ENCODE measurements around the gene CRIM1.

Gene CRIM1

DNA sequence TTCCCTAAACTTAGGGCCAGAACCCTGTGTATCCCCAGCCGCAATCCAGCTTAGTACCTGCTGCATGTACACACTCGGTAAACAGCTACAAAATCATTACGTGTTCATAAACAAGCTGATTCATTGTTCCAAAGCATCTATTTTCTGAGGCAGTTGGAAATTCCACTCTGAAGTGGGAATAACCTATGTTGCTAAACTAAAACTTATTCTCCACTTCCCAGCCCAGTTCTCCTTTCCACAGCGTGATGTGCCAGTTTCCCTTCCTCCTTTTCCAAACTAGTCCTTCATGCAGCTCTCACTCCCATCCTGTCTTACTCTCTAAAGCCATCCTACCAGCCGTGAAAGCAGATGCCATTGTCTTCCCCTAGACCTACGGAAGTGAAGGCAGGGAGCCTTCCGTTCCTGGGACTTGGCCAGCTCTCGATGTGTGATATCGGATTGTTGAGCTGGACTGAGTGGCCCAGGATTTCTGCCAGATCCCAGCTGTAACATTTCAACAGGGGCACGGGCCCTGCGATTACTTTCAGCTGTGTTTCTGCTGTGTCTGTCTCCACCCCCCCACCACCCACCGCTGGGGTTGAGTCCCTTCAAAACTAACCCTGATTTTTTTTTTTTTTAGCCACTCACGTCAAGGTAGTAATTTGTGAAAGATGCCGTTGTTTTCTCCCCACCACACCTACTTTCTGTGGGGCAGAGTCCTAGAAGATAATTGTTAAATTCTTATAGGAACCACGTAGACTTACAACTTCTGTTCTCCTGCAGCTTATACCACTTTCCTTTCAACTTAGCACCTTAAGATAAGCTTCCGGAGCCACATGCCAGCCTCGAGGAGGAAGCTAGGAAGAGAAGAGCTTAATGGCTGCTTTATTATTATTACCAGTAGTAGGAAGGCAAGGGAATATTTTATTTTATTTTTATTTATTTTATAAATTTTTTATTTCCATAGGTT is 100.9 kb downstream of the CRIM1 start:
- Histone ChIP-seq H3K36me3 (ENCODE audit: control insufficient read depth, insufficient read depth, low read length) (no peaks in the 10 kb centered on the region), H3K9ac (ENCODE audit: low read length) (peak overlapping the region; percentile 30), H3K27me3 (ENCODE audit: control insufficient read depth, insufficient read depth, low read length) (no peaks in the 10 kb centered on the region), H3K4me1 (ENCODE audit: control insufficient read depth, insufficient read depth, low read length) (peaks cover 21% of the 10 kb centered on the region), H3K4me3 (ENCODE audit: low read length) (no peak overlapping the region), H3K9me3 (ENCODE audit: control insufficient read depth, low read length) (no peaks in the 10 kb centered on the region)

DNA sequence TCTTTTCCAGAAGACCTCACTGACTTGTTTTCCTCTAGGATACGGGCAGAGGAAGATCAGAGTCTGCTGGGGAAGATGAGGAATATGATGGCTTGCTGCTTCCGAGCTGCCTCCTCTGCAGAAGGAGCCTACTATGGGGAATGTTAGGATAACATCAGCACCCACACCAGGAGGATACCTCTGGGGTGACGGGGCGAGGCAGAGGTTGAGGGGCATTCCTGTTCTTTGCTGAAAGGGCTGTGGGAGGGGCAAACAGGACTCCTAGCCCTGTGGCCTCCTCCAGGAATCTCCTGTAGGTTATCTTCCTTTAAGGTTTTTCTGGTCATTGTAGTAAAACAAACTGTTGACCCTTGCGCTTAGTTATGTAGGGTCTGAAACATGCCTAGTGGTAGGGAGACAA is 102.5 kb downstream of the CRIM1 start:
- H3K36me3 ChIP-seq (ENCODE audit: control insufficient read depth, insufficient read depth, low read length), result no peaks in the 10 kb centered on the region
- no peaks in the 10 kb centered on the region for H3K9me3 ChIP-seq (ENCODE audit: control insufficient read depth, low read length)
- H3K4me3 ChIP-seq (ENCODE audit: low read length), result no peak overlapping the region
- H3K4me1 ChIP-seq (ENCODE audit: control insufficient read depth, insufficient read depth, low read length), result peaks cover 31% of the 10 kb centered on the region
- no peaks in the 10 kb centered on the region for H3K27me3 ChIP-seq (ENCODE audit: control insufficient read depth, insufficient read depth, low read length)
- no peak overlapping the region for H3K9ac ChIP-seq (ENCODE audit: low read length)

DNA sequence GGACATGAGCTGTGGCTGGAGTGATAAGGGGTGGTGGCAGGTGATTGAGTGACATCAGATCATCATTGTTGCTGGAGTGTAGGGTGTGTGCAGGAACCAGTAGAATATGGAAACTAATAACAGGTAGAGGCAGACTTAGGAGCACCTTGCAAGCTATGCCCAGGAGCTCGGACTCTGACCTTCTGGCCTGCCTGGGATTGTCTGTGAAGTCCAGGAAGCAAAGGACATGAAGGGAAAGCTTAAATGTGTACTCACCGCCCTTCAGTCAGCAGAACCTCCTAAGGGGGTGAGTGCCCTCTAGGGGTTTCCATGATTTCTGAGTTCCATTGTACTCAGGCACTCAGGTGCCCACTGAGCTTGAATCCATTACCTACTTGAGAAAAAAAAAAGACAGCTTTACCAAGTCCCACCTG is 104.2 kb downstream of the CRIM1 start:
- H3K4me1 ChIP-seq (ENCODE audit: control insufficient read depth, insufficient read depth, low read length), result peaks cover 27% of the 10 kb centered on the region
- H3K9ac ChIP-seq (ENCODE audit: low read length), result no peak overlapping the region

DNA sequence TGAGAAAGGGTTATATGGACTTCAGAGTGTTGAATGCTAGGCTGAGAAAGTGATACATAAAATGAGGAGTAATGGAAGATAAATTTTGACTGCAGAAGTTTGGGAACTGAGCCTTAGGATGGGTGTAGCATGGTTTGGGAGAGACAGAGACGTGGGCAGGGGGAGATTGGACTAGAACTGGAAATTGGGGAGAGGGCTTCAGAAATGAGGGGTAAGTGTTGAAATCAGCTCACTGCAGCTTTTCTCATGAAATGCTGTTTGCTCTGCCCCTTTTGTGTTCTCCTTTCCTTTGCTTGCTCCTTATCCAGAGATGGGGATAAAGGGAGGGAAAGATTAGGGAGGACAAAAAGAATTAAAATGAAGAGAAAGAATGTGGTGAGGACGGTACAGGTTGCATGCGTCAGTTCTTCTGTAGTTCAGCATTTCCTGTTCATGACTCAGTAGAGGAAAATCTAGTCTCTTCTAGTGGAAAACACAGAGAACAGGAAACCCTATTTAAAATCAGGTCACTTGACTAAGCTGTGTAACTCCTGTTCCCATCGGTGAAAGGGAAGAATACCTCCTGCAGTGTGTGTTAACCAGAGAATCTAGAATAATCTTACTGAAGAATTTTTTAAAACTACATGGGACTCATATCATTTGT is 105.6 kb downstream of the CRIM1 start:
- H3K36me3 ChIP-seq (ENCODE audit: control insufficient read depth, insufficient read depth, low read length), result no peaks in the 10 kb centered on the region
- H3K27me3 ChIP-seq (ENCODE audit: control insufficient read depth, insufficient read depth, low read length), result no peaks in the 10 kb centered on the region
- H3K4me3 ChIP-seq (ENCODE audit: low read length), result no peak overlapping the region
- H3K9me3 ChIP-seq (ENCODE audit: control insufficient read depth, low read length), result no peaks in the 10 kb centered on the region
- H3K9ac ChIP-seq (ENCODE audit: low read length), result no peak overlapping the region
- H3K4me1 ChIP-seq (ENCODE audit: control insufficient read depth, insufficient read depth, low read length), result peaks cover 27% of the 10 kb centered on the region

More for the DNA sequence above, 104.2 kb downstream of the CRIM1 start:
- Histone ChIP-seq H3K4me3 (ENCODE audit: low read length) (no peak overlapping the region), H3K27me3 (ENCODE audit: control insufficient read depth, insufficient read depth, low read length) (no peaks in the 10 kb centered on the region), H3K36me3 (ENCODE audit: control insufficient read depth, insufficient read depth, low read length) (no peaks in the 10 kb centered on the region), H3K9me3 (ENCODE audit: control insufficient read depth, low read length) (no peaks in the 10 kb centered on the region)

DNA sequence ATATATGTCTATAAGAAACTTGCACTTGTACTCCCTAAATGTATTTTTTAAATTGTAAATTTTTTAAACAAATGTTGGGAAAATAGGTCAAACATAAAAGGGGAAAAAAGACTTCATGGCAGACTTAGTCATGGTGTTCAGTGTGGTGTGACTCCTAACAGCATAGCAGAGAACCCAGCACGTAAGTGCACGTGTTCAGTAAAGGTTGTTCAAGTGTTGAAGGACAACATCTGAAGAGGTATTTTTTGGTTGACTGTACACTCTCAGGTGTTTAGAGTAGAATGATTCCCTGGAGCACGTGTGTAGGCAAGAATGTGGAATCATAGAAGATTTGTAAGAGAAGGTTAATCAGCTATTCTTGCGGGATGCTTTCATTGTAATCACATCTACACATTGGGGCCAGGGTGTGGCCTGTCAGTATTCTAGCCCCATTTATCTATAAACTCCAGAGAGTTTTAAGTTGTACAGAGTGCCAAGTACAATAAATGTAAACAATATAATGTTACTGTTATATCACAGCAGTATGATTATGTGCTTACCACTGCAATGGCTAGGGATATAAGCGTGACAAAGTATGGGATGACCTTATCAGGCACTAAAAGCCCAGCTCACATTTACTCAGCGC is 106.8 kb downstream of the CRIM1 start:
- no peaks in the 10 kb centered on the region for H3K27me3 ChIP-seq (ENCODE audit: control insufficient read depth, insufficient read depth, low read length)
- H3K4me1 ChIP-seq (ENCODE audit: control insufficient read depth, insufficient read depth, low read length), result peaks cover 27% of the 10 kb centered on the region
- H3K9me3 ChIP-seq (ENCODE audit: control insufficient read depth, low read length), result no peaks in the 10 kb centered on the region
- no peak overlapping the region for H3K4me3 ChIP-seq (ENCODE audit: low read length)
- no peak overlapping the region for H3K9ac ChIP-seq (ENCODE audit: low read length)
- no peaks in the 10 kb centered on the region for H3K36me3 ChIP-seq (ENCODE audit: control insufficient read depth, insufficient read depth, low read length)

DNA sequence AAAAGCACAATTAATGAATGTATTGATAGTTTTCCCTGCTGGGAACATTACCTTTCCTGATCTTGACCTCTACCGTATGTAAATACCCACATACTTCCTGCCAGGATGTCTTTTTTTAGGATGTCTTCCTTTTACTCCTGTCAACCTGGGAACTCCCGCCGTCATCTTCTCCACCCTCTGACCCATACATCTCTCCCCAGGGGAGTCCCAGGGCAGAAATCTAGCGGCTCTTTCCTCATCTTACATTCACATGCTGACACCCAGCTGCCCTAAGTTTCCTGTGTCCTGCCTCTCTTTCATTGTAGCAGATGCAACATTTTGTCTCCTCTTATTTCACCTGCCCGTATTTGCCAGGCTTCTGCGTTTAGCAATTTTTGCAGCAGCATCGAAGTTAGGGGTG is 107.8 kb downstream of the CRIM1 start:
- peaks cover 27% of the 10 kb centered on the region for H3K4me1 ChIP-seq (ENCODE audit: control insufficient read depth, insufficient read depth, low read length)

DNA sequence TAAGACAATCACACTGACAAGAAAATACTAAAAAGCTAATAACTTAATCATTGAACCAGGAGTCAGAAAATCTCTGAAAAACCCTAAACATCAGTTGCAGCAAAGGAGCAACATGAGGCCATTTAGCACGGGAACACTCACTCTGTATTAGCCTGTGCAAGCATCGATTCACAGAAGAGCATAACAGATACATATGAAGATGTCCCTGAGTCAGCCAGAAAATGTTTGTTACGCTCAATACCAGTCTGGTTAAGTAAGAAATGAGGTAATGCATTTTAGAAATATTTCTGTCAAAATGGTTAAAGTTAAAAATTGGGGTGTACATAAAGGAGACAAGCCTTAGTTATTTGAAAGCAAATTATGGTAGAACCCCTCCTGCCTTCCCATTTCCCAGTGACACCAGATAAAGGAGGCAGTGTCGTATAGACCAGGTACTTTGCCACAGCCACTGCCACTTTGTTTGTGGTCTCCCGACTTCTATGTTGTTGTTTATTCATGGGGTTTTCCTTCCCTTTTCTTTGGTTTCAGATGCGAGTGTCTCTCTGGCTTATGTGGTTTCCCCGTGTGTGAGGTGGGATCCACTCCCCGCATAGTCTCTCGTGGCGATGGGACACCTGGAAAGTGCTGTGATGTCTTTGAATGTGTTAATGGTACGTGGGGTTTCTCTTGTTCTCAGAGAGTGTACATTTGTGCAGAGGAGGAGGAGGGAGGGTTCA is 108.6 kb downstream of the CRIM1 start:
- Histone ChIP-seq H3K36me3 (ENCODE audit: control insufficient read depth, insufficient read depth, low read length) (no peaks in the 10 kb centered on the region), H3K9ac (ENCODE audit: low read length) (no peak overlapping the region), H3K4me1 (ENCODE audit: control insufficient read depth, insufficient read depth, low read length) (peaks cover 27% of the 10 kb centered on the region), H3K27me3 (ENCODE audit: control insufficient read depth, insufficient read depth, low read length) (no peaks in the 10 kb centered on the region), H3K9me3 (ENCODE audit: control insufficient read depth, low read length) (no peaks in the 10 kb centered on the region), H3K4me3 (ENCODE audit: low read length) (no peak overlapping the region)

More for the DNA sequence above, 107.8 kb downstream of the CRIM1 start:
- no peaks in the 10 kb centered on the region for H3K9me3 ChIP-seq (ENCODE audit: control insufficient read depth, low read length)
- no peak overlapping the region for H3K9ac ChIP-seq (ENCODE audit: low read length)
- no peaks in the 10 kb centered on the region for H3K27me3 ChIP-seq (ENCODE audit: control insufficient read depth, insufficient read depth, low read length)
- no peaks in the 10 kb centered on the region for H3K36me3 ChIP-seq (ENCODE audit: control insufficient read depth, insufficient read depth, low read length)
- H3K4me3 ChIP-seq (ENCODE audit: low read length), result no peak overlapping the region

DNA sequence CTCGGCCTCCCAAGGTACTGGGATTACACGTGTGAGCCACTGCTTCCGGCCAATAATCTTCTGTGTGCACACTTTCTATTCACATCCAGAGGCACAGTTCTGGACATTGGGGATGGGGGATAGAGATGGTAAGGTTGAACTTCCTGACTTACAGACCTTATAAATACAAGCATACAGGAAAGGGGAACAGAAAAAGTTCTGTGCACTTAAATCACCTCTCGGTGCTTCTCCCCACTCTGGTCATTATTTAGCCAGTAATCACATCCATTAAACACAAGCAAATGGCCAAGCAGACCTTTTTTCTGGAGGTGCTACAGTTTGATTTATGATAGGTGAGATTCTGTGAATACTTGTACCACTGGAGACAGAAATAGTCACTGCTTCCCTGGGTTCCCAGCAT is 110.6 kb downstream of the CRIM1 start:
- no peaks in the 10 kb centered on the region for H3K36me3 ChIP-seq (ENCODE audit: control insufficient read depth, insufficient read depth, low read length)
- no peak overlapping the region for H3K9ac ChIP-seq (ENCODE audit: low read length)
- no peaks in the 10 kb centered on the region for H3K27me3 ChIP-seq (ENCODE audit: control insufficient read depth, insufficient read depth, low read length)
- H3K4me1 ChIP-seq (ENCODE audit: control insufficient read depth, insufficient read depth, low read length), result peaks cover 16% of the 10 kb centered on the region
- H3K4me3 ChIP-seq (ENCODE audit: low read length), result no peak overlapping the region
- no peaks in the 10 kb centered on the region for H3K9me3 ChIP-seq (ENCODE audit: control insufficient read depth, low read length)

DNA sequence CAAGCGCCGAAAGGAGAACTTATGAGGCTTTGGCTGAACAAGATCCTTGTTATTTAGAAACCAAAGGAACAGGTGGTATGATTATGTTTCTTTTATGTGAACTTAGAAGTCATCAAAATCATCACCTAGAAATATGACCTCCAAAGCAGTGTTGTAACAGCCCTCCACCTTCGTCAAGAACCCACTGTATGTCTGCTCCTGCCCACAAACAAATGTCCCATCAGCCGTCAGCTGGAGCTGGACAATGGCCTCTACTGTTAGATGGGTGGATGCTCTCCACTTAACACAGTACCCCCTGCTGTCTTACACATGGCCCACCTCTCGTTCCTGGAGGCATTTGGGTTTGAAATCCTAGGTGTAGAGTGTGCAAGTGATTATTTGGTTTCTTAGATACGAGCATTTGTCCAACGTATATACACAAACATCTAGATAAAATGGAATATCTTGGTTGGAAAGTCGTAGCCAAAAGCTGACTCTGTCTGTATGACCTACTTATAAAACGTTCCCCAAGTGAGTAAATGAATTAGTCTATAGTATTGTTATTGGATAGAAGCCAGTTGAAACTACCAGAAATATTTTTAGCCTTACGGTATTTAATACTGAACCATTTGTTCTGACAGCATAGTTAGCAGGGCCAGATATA is 113.0 kb downstream of the CRIM1 start:
- H3K36me3 ChIP-seq (ENCODE audit: control insufficient read depth, insufficient read depth, low read length), result no peaks in the 10 kb centered on the region
- H3K4me1 ChIP-seq (ENCODE audit: control insufficient read depth, insufficient read depth, low read length), result no peaks in the 10 kb centered on the region
- no peak overlapping the region for H3K4me3 ChIP-seq (ENCODE audit: low read length)
- H3K27me3 ChIP-seq (ENCODE audit: control insufficient read depth, insufficient read depth, low read length), result no peaks in the 10 kb centered on the region
- no peak overlapping the region for H3K9ac ChIP-seq (ENCODE audit: low read length)
- no peaks in the 10 kb centered on the region for H3K9me3 ChIP-seq (ENCODE audit: control insufficient read depth, low read length)

DNA sequence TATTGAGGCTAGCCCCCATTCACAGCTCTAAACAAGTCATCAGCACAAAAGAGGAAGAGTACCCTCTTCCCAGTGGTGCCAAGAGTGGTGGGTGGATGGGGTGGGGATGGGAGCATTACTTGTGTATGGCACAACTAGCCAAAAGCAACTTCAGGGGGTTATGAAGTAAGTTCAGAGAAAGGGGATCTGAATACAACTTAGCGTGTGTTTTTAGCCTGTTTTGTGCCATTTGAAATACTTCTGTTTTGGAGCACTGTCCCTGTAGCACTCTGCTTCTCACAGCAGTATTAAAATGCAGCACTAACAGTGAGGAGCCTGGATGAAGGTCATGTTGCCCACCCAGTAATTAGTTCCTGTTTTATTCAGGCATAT is 113.5 kb downstream of the CRIM1 start:
- Histone ChIP-seq H3K4me1 (ENCODE audit: control insufficient read depth, insufficient read depth, low read length) (no peaks in the 10 kb centered on the region), H3K27me3 (ENCODE audit: control insufficient read depth, insufficient read depth, low read length) (no peaks in the 10 kb centered on the region), H3K36me3 (ENCODE audit: control insufficient read depth, insufficient read depth, low read length) (no peaks in the 10 kb centered on the region), H3K4me3 (ENCODE audit: low read length) (no peak overlapping the region), H3K9ac (ENCODE audit: low read length) (no peak overlapping the region), H3K9me3 (ENCODE audit: control insufficient read depth, low read length) (no peaks in the 10 kb centered on the region)

DNA sequence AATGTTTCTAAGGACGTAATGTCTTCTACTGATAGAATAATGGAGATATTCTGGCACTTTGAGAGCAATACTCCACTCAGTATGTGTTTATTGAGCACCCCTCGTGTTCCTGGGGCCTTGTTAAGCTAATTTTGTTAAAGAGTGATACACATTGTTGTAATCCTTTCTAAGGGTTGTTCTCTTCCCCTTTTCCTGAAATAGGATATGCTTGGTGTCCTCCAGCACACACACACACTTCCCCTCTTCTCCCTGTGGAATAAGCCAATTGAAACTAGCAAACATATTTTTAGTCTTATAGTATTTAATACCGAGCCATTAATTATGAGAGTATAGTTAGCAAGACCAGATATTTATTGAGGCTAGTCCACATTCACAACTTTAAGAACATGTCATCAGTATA is 114.1 kb downstream of the CRIM1 start:
- Histone ChIP-seq H3K9ac (ENCODE audit: low read length) (no peak overlapping the region), H3K4me3 (ENCODE audit: low read length) (no peak overlapping the region), H3K27me3 (ENCODE audit: control insufficient read depth, insufficient read depth, low read length) (no peaks in the 10 kb centered on the region), H3K9me3 (ENCODE audit: control insufficient read depth, low read length) (no peaks in the 10 kb centered on the region), H3K4me1 (ENCODE audit: control insufficient read depth, insufficient read depth, low read length) (no peaks in the 10 kb centered on the region), H3K36me3 (ENCODE audit: control insufficient read depth, insufficient read depth, low read length) (no peaks in the 10 kb centered on the region)
